HG02981 (cell line): Measurements from ENCODE around the gene OXCT1.
"Not testable (repeated sequence)": the region's sequence is repeated elsewhere in the genome, so short reads cannot be mapped to it uniquely, and the experiment has no call there.

ENCODE experiments used
- ATAC-seq: cut with Tn5 transposase; IDR thresholded peaks from one replicate; pipeline ENCODE4 v1.9.1; 2021; ENCODE audit warnings: mild to moderate bottlenecking, moderate library complexity; ENCODE audit not compliant: unreplicated experiment

Gene OXCT1

GRCh38 chr5:41874512-41875060 is 4.4 kb upstream of the OXCT1 start:
- no peak for ATAC-seq

DNA sequence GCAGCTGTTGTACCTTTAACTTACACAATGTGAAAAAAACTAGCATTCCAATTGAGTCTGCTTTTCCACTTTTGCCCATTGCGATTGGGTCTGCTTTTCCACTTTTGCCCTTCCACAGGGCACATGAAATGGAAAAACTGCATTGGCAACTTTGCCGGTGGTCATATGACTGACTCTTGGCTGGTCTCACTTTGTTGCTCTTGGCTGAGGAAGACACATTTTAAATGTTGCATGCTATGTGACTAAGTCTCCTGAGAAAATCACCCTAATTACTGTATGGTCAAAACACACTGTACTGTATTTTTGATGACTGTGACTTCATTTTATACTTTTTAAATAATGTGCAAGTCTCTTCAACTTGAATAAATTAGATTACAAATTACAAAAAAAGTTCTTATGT is 1.6 kb upstream of the OXCT1 start:
- ATAC-seq = no peak

DNA sequence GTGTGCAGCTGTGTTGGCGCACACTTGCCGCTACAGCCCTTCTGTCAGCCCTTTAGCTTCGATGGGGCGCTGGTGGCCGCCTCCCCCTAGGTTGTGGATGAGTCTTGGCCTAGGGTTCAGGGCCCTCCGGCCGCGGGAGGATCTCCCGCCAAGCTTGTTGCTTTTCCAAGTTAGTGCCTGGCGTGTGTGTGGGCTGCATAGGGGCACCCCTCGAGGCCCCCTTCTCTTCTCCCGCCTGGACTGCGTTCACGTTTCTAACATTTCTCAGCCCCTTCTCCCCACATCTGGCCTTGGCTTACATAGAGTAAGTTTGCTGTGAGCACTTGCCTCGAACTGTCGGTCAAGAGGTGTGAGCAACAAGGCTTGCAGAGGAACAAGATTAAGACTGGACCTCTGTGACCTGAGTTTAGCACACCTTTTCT is 413 bp upstream of the OXCT1 start:
- ATAC-seq = no peak

DNA sequence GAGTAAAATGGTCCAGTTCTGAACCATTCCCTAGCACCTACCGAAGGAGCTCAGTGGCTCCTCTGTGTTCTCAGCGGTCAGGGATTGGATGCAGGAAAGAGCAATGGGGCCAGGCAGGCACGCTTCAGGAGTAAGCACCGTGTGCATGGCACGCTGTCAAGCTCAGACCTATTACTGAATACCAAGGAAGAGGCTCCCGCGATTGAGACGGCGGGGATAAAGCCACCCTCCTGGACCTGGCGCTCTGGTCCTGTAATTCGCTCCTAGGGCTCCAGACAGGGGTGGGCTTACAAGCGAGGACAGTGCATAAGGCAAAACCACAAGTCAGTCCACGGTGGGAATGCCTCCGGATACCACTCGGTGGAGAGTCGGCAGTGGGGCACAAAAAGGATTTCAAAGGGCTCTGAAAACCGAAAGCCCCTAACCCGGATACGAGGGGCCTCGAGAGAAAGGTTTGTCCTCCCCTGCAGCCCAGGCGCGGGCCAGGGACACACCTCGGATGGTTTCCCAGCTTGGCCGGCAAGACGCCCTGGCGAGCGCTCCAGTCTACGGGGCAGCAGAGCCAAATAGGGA is 988 bp downstream of the OXCT1 start:
- no peak for ATAC-seq

DNA sequence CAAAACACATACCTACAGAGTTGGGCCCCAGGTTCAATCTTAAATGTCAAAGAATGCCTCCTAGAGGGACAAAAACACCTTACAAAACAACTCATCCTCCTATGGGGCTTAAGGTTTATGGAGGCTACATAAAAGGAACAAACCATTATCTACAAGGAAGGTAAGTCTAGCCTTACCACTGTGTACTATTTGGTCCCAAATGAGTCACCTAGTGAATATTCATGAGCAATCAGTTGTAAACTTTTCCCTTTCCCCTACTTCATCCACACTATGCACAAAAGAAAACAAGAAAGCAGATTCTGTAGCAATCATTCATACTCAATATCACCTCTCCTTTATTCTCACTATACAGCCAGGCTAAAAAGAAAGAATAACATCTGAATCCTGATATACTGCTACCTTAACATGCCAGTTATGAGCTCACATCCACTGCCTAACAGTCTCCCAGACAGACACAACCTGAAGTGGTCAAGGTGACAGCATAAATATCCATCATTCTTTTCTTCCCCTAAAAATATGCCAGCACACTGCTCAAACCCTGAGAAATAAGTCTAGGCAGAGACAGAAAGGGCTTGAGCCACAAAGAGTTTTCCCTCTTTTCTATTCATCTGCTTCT is 6.2 kb downstream of the OXCT1 start:
- no peak for ATAC-seq

- ATAC-seq = no peak
These were observed 11.3 kb downstream of the OXCT1 start for GRCh38 chr5:41858890-41859289.

DNA sequence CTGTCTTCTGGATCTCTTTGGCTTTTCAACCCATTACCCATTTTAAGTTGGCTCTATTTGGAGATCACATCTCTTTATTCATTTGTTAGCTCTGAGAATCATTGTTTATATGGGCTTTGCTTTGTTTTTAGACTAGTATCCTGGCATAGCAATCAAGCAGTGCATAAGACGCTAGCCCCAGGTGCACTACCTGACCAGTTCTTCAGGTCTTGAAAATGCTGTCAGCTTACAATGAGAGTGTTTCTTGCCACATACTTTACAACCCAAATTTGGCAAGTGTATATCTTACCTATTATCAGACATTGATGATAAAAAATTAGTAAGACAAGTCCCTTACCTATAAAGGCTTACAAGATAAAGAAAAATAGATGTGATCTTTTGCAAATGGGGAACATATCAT is 12.2 kb downstream of the OXCT1 start:
- ATAC-seq = no peak

GRCh38 chr5:41856644-41857491 is 13.4 kb downstream of the OXCT1 start:
- ATAC-seq = peak; percentile 86

GRCh38 chr5:41852293-41852692 is 17.9 kb downstream of the OXCT1 start:
- no peak for ATAC-seq

DNA sequence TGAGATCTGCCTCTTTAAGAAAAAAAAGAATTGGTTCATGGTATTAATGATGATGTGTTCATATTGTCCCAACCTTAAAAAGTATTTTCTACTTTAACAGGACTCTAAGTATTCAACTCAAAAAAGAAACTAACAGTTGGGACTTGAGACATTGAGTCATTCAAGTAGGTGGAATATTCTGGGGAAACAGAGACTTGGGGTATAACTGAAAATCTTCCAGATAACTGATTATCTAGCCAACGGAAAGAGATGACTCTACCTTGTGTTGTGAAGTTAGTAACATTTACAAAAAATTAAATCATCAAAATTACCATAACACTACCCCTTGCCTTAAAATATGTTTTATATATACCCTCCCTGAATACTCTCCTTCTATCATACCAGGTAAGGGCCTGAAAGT is 19.1 kb downstream of the OXCT1 start:
- no peak for ATAC-seq

DNA sequence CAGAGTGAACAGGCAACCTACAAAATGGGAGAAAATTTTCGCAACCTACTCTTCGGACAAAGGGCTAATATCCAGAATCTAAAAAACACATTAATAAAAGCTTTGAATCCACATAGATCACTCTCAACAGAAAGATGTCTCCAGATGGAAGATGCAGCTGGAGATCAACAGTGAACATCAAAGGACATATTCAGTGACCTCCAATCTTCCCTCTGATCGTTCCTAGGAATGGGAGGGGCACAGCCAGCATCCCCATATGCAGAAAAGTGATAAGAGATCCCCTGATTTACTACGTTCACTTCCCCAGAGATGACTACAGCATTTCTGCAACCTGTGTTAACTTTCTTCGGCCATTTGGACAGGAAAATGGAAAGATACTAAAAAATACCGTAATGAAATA is 21.2 kb downstream of the OXCT1 start:
- no peak for ATAC-seq

GRCh38 chr5:41845751-41846150 is 24.5 kb downstream of the OXCT1 start:
- ATAC-seq = not testable (repeated sequence)

DNA sequence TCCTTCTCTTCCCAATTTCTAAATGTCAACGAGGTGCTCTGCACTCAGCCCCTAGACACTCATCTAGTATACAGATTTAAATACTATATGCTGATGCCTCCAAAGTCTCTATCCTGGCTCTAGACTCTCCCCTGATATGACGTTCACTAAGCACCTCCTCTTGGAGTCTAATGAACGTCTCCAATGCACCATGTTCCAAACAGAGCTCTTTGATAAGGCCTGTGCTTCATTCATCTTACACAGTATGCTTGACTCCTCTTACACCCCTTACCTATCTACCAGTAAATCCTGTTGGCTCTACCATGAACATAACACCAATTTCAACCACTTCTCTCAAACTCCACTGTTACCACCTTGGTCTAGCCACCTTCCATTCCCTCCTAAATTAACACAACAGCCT is 25.7 kb downstream of the OXCT1 start:
- no peak for ATAC-seq

GRCh38 chr5:41843456-41844370 is 26.5 kb downstream of the OXCT1 start:
- peak; percentile 38 for ATAC-seq

- ATAC-seq = peak; percentile 77
These were observed 27.4 kb downstream of the OXCT1 start for GRCh38 chr5:41842777-41843176.

DNA sequence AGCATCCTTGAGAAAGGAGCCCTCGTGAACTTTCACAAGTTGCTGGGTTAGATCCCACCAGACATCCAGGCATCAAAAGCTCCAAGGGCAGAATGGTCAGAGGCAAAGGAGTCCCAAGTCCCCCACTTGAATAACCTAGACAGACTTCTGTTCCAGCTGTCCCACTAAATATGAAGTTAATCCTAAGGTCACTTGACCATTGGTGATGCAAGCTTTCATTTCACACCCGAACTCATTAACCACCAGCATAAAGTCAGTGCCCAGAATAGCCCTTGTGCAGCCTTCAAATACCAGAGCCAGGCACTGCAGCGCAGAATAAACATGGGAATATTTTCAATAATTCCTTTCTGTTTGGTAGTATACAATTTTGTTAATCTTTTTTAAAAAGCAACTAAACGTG is 28.9 kb downstream of the OXCT1 start:
- ATAC-seq = no peak

DNA sequence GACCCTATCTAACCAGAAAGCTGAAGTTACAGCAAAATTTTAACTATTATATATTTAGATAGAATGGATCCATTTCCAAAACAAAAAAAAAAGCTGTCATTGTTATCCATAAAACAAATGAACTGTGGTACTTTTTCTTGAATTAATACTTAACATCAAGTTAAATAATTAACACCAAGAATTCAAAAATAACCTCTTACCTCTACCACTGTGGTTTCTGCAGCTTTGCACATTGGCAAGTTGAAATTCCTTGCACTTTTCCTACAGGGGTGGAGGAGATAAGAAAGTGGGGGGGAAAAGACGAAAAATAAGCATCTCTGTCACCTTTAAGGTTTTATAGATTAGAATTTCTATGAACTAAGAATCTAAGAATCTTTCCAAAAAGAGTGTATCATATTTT is 30.0 kb downstream of the OXCT1 start:
- ATAC-seq = no peak

GRCh38 chr5:41837793-41838192 is 32.4 kb downstream of the OXCT1 start:
- no peak for ATAC-seq

GRCh38 chr5:41835645-41836044 is 34.6 kb downstream of the OXCT1 start:
- ATAC-seq = no peak

DNA sequence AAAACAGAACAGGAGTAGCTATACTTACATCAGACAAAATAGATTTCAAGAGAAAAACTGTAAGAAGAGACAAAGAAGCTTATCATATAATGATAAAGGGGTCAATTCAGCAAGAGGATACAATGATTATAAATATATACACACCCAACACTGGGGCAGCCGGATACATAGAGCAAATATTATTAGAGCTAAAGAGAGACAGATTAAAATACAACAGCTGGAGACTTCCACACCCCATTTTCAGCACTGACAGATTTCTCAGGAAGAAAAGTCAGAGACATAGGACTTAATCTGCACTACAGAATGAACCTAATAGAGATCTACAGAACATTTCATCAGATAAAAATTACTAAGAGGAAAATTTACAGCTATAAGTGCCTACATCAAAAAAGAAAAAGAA is 35.7 kb downstream of the OXCT1 start:
- no peak for ATAC-seq

DNA sequence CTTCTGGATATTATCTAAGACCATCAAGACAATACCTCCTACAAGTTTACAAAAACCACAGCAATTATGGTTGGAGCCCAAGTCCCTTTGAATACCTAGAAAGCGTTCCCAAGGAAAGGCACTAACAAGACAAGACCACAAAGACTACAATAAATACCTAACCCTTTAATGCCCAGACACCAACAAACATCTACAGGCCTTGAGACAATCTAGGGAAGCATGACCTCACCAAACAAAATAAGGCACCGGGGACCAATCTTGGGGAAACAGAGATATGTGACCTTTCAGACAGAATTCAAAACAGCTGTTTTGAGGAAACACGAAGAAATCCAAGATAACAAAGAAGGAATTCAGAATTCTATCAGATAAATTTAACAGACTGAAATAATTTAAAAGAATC is 37.8 kb downstream of the OXCT1 start:
- no peak for ATAC-seq
